ENCODE results near the gene SPIRE2.

GRCh38 chr16:89871895-89872294 is 43.6 kb downstream of the SPIRE2 start:
- no peak for TF ChIP-seq CTCF (conservative IDR thresholded peaks at IDR 0.05 in 1 of 2, IDR thresholded peaks at IDR 0.05 in 1 of 2; ENCODE audit: extremely low read depth in 1 of 2, insufficient read depth in 1 of 2, low read depth in 1 of 2, low read length in 2 of 2)
- no peak for TF ChIP-seq EZH2 (IDR thresholded peaks at IDR 0.05; ENCODE audit: borderline replicate concordance, low read length)
